Fibroblast of the conjunctiva (primary cell): ENCODE measurements around the gene SMC1B.
"Not testable (repeated sequence)": the region's sequence is repeated elsewhere in the genome, so short reads cannot be mapped to it uniquely, and the experiment has no call there.

Experiments
- DNase-seq: peaks from one replicate; pipeline ENCODE4 v3.0.0-alpha.2; 2010; ENCODE audit warnings: low read depth

The SMC1B gene

DNA sequence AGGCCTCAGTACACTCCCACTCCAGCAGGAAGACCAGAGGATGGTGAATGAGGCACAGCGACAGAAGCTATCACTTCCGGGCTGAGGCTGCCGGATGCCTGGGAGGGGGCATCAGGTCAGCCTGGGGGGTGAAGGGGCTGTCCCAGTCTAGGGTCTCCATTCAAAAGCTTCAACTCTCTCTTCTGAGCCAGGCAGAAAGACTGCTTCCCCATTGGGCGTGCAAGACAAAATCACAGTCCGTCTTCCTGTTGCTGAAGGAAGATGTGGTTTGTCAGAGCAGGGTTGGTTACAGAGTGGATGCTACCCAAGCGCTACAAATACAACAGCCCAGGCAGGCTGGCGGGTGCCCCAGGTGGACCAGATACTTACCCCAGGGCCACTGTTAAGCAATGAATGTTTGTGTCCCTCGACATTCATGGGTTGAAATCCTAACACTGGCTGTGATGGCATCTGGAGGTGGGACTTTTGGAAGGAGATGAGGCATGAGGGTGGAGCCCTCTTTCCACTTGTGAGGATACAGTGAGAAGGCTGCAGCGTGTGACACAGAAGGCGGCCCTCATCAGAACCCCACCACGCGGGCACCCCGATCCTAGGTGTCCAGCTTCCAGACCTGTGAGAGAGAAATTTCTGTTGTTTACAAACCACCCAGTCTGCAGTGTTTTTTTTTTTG is 116.6 kb downstream of the SMC1B start:
- no peak for DNase-seq

DNA sequence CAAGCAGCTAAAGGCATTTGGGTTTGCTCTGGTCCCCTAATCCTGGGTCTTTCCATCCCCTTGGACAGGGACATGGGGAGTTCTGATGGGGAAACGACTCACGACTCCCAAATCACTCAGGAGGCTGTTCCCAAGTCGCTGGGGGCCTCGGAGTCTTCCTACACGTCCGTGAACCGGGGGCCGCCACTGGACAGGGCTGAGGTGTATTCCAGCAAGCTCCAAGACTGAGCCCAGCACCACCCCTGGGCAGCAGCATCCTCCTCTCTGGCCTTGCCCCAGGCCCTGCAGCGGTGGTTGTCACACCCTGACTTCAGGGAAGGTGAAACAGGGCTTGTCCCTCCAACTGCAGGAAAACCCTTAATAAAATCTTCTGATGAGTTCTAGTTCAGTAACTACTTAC is 117.9 kb downstream of the SMC1B start:
- no peak for DNase-seq

DNA sequence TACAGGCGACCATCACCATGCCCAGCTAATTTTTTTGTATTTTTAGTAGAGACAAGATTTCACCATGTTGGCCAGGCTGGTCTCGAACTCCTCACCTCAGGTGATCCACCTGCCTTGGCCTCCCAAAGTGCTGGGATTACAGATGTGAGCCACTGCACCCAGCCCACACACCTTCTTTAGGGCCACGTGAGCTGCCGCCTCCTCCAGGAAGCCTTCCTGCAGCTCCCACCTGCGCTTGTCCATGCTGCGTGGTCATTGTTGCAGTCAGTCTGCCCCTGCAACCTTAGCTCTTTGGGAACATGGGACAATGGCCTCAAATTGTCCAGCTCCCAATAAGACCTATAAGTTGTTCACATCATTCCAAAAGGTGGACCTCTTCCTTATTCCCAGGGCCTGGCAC is 118.4 kb downstream of the SMC1B start:
- not testable (repeated sequence) for DNase-seq
